ENCODE data around the gene NRXN3. TPM values are rescaled to one million over a fixed set of nuclear protein-coding genes. Genes with fewer than 3 reads are reported as not detected.

NRXN3 gene
- polyA plus RNA-seq, 1 donor (not counting 4 experiments of a cell fraction or from before 2014, with no cell fraction given) = 0.89 TPM

DNA sequence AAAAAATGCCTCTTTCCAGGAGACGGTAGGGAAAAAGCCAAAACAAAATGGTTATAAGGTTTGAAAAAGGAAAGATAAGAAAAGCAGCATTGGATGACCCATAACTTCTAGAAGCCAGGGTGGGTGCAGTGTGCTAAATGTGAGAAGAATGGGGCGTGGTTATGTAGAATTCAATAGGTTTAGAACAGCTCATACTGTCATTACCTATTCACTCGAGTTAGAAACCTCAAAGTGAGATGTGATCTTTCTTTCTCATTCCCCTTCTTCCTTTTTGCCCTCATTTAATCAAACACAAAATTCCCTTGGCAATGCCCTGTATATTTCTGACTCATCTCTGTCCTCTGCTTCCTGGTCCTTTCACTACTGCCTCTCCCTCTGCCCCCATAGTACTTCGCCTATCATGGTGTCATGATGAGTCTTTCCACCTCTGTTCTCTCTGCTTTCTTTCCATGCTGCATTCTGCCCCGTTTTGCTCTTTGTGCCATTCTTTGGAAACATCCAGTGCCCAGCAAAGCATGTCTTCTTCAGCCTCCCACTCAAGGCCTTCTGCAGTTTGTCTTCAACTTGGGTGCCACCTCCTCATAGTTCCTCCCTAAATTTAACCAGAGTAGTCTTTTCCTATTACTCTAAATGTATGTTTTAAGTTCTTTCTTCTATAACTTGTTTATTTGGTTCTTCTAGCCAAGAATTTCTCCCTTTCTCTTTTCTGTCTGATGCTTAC, 496.3 kb downstream of the NRXN3 start:
- Histone ChIP-seq H3K9me1 (ENCODE audit: control insufficient read depth, extremely low read depth, insufficient read depth, low read length) (no peaks in the 10 kb centered on the region), H3K4me1 (ENCODE audit: control insufficient read depth, extremely low read depth, insufficient read depth, low read length) (no peaks in the 10 kb centered on the region), H3K79me2 (ENCODE audit: control insufficient read depth, insufficient read depth, low read length) (no peaks in the 10 kb centered on the region), H3K36me3 (ENCODE audit: control insufficient read depth in 2 of 2, extremely low read depth in 1 of 2, insufficient read depth in 2 of 2, low read length in 2 of 2) (no peaks in the 10 kb centered on the region), H3K4me2 (ENCODE audit: control insufficient read depth, extremely low read depth, insufficient read depth, low read depth, low read length) (no peak overlapping the region), H2AFZ (ENCODE audit: control insufficient read depth, low read length) (no peak overlapping the region), H3K9me3 (ENCODE audit: control insufficient read depth, low read depth, low read length) (no peaks in the 10 kb centered on the region), H3K9ac (ENCODE audit: control insufficient read depth, extremely low read depth, insufficient read depth, low read length) (no peak overlapping the region), H3K27ac (ENCODE audit: control insufficient read depth, insufficient read depth, low read length) (no peak overlapping the region), H3K4me3 (ENCODE audit: control insufficient read depth in 2 of 3, extremely low read depth in 1 of 3, insufficient read depth in 2 of 3, low read depth in 1 of 3, low read length in 3 of 3) (no peak overlapping the region), H3K27me3 (ENCODE audit: control insufficient read depth, extremely low read depth, insufficient read depth, low read length) (no peaks in the 10 kb centered on the region), H4K20me1 (ENCODE audit: control insufficient read depth, extremely low read depth, insufficient read depth, low read length) (no peaks in the 10 kb centered on the region)
- FAIRE-seq (no peak), DNase-seq (ENCODE audit: low read depth, low spot score) (no peak)
- dilution Hi-C loops (cut with MboI; ENCODE audit: extremely low pct_ligation_motif_present, low sequenced_read_pairs) = no loop called here
- TF ChIP-seq, protein P1, sequence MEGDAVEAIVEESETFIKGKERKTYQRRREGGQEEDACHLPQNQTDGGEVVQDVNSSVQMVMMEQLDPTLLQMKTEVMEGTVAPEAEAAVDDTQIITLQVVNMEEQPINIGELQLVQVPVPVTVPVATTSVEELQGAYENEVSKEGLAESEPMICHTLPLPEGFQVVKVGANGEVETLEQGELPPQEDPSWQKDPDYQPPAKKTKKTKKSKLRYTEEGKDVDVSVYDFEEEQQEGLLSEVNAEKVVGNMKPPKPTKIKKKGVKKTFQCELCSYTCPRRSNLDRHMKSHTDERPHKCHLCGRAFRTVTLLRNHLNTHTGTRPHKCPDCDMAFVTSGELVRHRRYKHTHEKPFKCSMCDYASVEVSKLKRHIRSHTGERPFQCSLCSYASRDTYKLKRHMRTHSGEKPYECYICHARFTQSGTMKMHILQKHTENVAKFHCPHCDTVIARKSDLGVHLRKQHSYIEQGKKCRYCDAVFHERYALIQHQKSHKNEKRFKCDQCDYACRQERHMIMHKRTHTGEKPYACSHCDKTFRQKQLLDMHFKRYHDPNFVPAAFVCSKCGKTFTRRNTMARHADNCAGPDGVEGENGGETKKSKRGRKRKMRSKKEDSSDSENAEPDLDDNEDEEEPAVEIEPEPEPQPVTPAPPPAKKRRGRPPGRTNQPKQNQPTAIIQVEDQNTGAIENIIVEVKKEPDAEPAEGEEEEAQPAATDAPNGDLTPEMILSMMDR (optimal IDR thresholded peaks at IDR 0.05 in 1 of 3, IDR thresholded peaks at IDR 0.05 in 1 of 3, conservative IDR thresholded peaks at IDR 0.05 in 1 of 3; ENCODE audit: extremely low read depth in 1 of 3, insufficient read depth in 2 of 3, low read length in 3 of 3) = no peak
- TF ChIP-seq EZH2 (IDR thresholded peaks at IDR 0.05; ENCODE audit: low read length) = no peak

DNA sequence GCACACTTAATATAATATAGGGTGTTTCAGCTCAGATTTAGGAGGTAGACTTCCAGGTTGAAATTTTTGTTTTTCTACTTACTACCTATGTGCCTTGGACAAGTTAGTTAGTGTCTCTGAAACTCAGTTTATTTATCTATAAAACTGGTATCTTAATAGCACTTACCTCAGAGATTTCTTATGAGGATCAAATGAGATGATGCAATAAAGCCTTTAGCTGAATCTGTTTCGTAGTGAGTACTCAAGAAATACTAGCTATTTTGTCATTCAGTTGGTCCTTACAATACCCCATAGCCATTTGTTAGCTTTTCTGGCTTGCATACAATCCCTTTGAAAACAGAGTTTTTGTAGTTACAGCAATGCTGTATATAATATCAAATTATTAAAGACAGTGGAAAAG, 497.0 kb downstream of the NRXN3 start:
- Histone ChIP-seq H3K9me3 (ENCODE audit: control insufficient read depth, low read depth, low read length) (no peaks in the 10 kb centered on the region), H3K27me3 (ENCODE audit: control insufficient read depth, extremely low read depth, insufficient read depth, low read length) (no peaks in the 10 kb centered on the region), H3K4me2 (ENCODE audit: control insufficient read depth, extremely low read depth, insufficient read depth, low read depth, low read length) (no peak overlapping the region), H3K79me2 (ENCODE audit: control insufficient read depth, insufficient read depth, low read length) (no peaks in the 10 kb centered on the region), H3K9ac (ENCODE audit: control insufficient read depth, extremely low read depth, insufficient read depth, low read length) (no peak overlapping the region), H3K9me1 (ENCODE audit: control insufficient read depth, extremely low read depth, insufficient read depth, low read length) (no peaks in the 10 kb centered on the region), H2AFZ (ENCODE audit: control insufficient read depth, low read length) (no peak overlapping the region), H3K4me1 (ENCODE audit: control insufficient read depth, extremely low read depth, insufficient read depth, low read length) (no peaks in the 10 kb centered on the region), H3K36me3 (ENCODE audit: control insufficient read depth in 2 of 2, extremely low read depth in 1 of 2, insufficient read depth in 2 of 2, low read length in 2 of 2) (no peaks in the 10 kb centered on the region), H3K27ac (ENCODE audit: control insufficient read depth, insufficient read depth, low read length) (no peak overlapping the region), H4K20me1 (ENCODE audit: control insufficient read depth, extremely low read depth, insufficient read depth, low read length) (no peaks in the 10 kb centered on the region), H3K4me3 (ENCODE audit: control insufficient read depth in 2 of 3, extremely low read depth in 1 of 3, insufficient read depth in 2 of 3, low read depth in 1 of 3, low read length in 3 of 3) (no peak overlapping the region)
- no peak for DNase-seq (ENCODE audit: low read depth, low spot score)
- FAIRE-seq = no peak
- TF ChIP-seq, protein P1 (optimal IDR thresholded peaks at IDR 0.05 in 1 of 3, IDR thresholded peaks at IDR 0.05 in 1 of 3, conservative IDR thresholded peaks at IDR 0.05 in 1 of 3; ENCODE audit: extremely low read depth in 1 of 3, insufficient read depth in 2 of 3, low read length in 3 of 3) = no peak
- no peak for TF ChIP-seq EZH2 (IDR thresholded peaks at IDR 0.05; ENCODE audit: low read length)
- dilution Hi-C loops (cut with MboI; ENCODE audit: extremely low pct_ligation_motif_present, low sequenced_read_pairs) = no loop called here
